Prostate gland (tissue), 2 donors: ENCODE data around the gene SIX3. TPM values are rescaled to one million over a fixed set of nuclear protein-coding genes. Genes with fewer than 3 reads are reported as not detected.

Source experiments
- DNase-seq: peaks from one replicate; pipeline ENCODE4 v3.0.0-alpha.2; 2019; ENCODE audit warnings: low spot score
- H3K27ac ChIP-seq, 2 donors: fragments of 200-600 bp; sonication (generic); 2 replicates each; pipeline ENCODE4 v1.5.1; 2017 to 2019
- H3K27me3 ChIP-seq: fragments of 200-600 bp; sonication (generic); replicated peaks from 2 replicates; pipeline ENCODE4 v1.5.1; 2019; ENCODE audit not compliant: insufficient read depth
- H3K36me3 ChIP-seq, 2 donors: fragments of 200-600 bp; sonication (generic); 1 replicate in 1 of 2; 2 replicates in 1 of 2; pipeline versions ENCODE4 v1.5.1 to v1.8.1; 2017 to 2019
- H3K4me1 ChIP-seq: fragments of 200-600 bp; sonication (generic); replicated peaks from 2 replicates; pipeline ENCODE4 v1.5.1; 2019
- H3K4me3 ChIP-seq, 2 donors: fragments of 200-600 bp; sonication (generic); 2 replicates each; pipeline ENCODE4 v1.5.1; 2017 to 2019
- H3K9me3 ChIP-seq: fragments of 200-600 bp; sonication (generic); 2 replicates; pipeline ENCODE4 v1.5.1; 2017
- POLR2A ChIP-seq: fragments of 450-650 bp; IDR thresholded peaks from one replicate; pipeline ENCODE4 v1.6.1; 2016; ENCODE audit warnings: antibody characterized with exemption, mild to moderate bottlenecking
- POLR2AphosphoS5 ChIP-seq: sonication (generic); formaldehyde crosslinking; IDR thresholded peaks from one replicate; pipeline ENCODE4 v1.6.1; 2017; ENCODE audit warnings: antibody characterized with exemption
- WGBS: methylation state at CpG from one replicate; pipeline ENCODE4 v1.1.5; 2018; 5-methylcytosine and 5-hydroxymethylcytosine counted together
- intact Hi-C: fragments of 100-400 bp; cut with DNase I; formaldehyde crosslinking; loops from one replicate; pipeline ENCODE4 v1.14.2; 2022
- total RNA-seq, 2 donors: library from RNA; depleted of rRNA; stranded (reverse); fragments of >200 nt; gene quantifications; one replicate each; pipeline ENCODE4 v1.1.0, GENCODE V29; 2016
- TF ChIP-seq, protein P1 (sequence below), 4 experiments: fragments of 200-600 bp in 2 of 4; fragments of 450-650 bp in 2 of 4; sonication (generic) in 2 of 4; IDR thresholded peaks; 1 replicate in 3 of 4; 2 replicates in 1 of 4; pipeline ENCODE4 v1.5.1; 2016 to 2019; ENCODE audit warnings: antibody characterized with exemption in 4 of 4, mild to moderate bottlenecking in 2 of 4, moderate library complexity in 2 of 4

SIX3 gene
- total RNA-seq, 2 donors from 2014 or later, result not detected

DNA sequence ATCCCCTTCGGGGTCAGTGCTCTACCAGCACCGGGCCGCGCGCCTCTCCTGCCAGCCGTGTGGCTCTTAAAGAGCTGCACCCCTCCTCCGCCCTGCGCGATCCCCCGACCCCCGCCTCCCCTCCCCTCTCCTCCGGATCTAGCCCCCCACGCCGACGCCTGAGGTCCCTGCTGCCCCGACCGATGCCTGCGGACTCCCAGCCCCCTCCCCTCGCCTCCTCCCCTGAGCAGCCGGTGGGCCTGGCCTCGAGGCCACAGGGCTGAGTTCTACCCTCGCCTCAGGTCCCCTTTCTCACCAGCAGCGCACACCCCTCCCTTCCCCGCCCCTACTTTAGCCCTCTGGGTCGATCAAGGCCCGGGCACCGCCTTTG is 5.8 kb upstream of the SIX3 start:
- TF ChIP-seq POLR2A (no peak), POLR2AphosphoS5 (no peak)
- TF ChIP-seq, protein P1, sequence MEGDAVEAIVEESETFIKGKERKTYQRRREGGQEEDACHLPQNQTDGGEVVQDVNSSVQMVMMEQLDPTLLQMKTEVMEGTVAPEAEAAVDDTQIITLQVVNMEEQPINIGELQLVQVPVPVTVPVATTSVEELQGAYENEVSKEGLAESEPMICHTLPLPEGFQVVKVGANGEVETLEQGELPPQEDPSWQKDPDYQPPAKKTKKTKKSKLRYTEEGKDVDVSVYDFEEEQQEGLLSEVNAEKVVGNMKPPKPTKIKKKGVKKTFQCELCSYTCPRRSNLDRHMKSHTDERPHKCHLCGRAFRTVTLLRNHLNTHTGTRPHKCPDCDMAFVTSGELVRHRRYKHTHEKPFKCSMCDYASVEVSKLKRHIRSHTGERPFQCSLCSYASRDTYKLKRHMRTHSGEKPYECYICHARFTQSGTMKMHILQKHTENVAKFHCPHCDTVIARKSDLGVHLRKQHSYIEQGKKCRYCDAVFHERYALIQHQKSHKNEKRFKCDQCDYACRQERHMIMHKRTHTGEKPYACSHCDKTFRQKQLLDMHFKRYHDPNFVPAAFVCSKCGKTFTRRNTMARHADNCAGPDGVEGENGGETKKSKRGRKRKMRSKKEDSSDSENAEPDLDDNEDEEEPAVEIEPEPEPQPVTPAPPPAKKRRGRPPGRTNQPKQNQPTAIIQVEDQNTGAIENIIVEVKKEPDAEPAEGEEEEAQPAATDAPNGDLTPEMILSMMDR (IDR thresholded peaks at IDR 0.05), result no peak
- no peak overlapping the region for H3K27ac ChIP-seq
- H3K27me3 ChIP-seq, result peaks cover 73% of the 10 kb centered on the region
- H3K4me1 ChIP-seq, result peaks cover 3% of the 10 kb centered on the region
- no peak for DNase-seq
- no peak overlapping the region for H3K4me3 ChIP-seq
- no peaks in the 10 kb centered on the region for H3K9me3 ChIP-seq
- intact Hi-C loops, result no loop called here
- no peaks in the 10 kb centered on the region for H3K36me3 ChIP-seq
- WGBS, result 6% methylated on average over 17 of the region's 27 CpGs

GRCh38 chr2:44936275-44936674 is 5.2 kb upstream of the SIX3 start:
- no peak overlapping the region for H3K27ac ChIP-seq
- TF ChIP-seq, protein P1 (IDR thresholded peaks at IDR 0.05), result no peak
- no peak for TF ChIP-seq POLR2AphosphoS5
- no peak for TF ChIP-seq POLR2A
- 51% methylated on average over 6 of the region's 6 CpGs for WGBS
- no peaks in the 10 kb centered on the region for H3K36me3 ChIP-seq
- H3K27me3 ChIP-seq, result peaks cover 77% of the 10 kb centered on the region
- H3K9me3 ChIP-seq, result no peaks in the 10 kb centered on the region
- intact Hi-C loops, result no loop called here
- peaks cover 3% of the 10 kb centered on the region for H3K4me1 ChIP-seq
- no peak for DNase-seq
- H3K4me3 ChIP-seq, result no peak overlapping the region

GRCh38 chr2:44936715-44937687 is 4.5 kb upstream of the SIX3 start:
- H3K4me3 ChIP-seq, result no peak overlapping the region
- no peak overlapping the region for H3K27ac ChIP-seq
- no peaks in the 10 kb centered on the region for H3K36me3 ChIP-seq
- TF ChIP-seq, protein P1 (IDR thresholded peaks at IDR 0.05), result no peak
- 26% methylated on average over 20 of the region's 22 CpGs for WGBS
- no peak for DNase-seq
- peaks cover 79% of the 10 kb centered on the region for H3K27me3 ChIP-seq
- intact Hi-C loops, result no loop called here
- H3K9me3 ChIP-seq, result no peaks in the 10 kb centered on the region
- peaks cover 3% of the 10 kb centered on the region for H3K4me1 ChIP-seq

- H3K4me1 ChIP-seq, result peaks cover 3% of the 10 kb centered on the region
- H3K27ac ChIP-seq, result no peak overlapping the region
- TF ChIP-seq POLR2AphosphoS5, result no peak
- TF ChIP-seq, protein P1 (IDR thresholded peaks at IDR 0.05), result no peak
- no peak for TF ChIP-seq POLR2A
- H3K4me3 ChIP-seq, result no peak overlapping the region
- H3K36me3 ChIP-seq, result no peaks in the 10 kb centered on the region
- no peak for DNase-seq
- intact Hi-C loops, result no loop called here
- 13% methylated on average over 35 of the region's 35 CpGs for WGBS
- no peaks in the 10 kb centered on the region for H3K9me3 ChIP-seq
- H3K27me3 ChIP-seq, result peaks cover 83% of the 10 kb centered on the region
These were observed 3.7 kb upstream of the SIX3 start for GRCh38 chr2:44937688-44938240.
